Heart left ventricle (tissue), 16 donors: ENCODE data around the gene CHRM1. TPM values are rescaled to one million over a fixed set of nuclear protein-coding genes. Genes with fewer than 3 reads are reported as not detected.

Experiments used
- ATAC-seq, 4 donors: fragments of 200-7000 bp; cut with Tn5 transposase; one replicate each; pipeline ENCODE4 v1.9.1; 2020 to 2022; ENCODE audit warnings: moderate library complexity in 4 of 4, mild to moderate bottlenecking in 3 of 4, moderate number of reproducible peaks in 1 of 4
- DNase-seq, 5 donors: peaks; one replicate each; pipeline ENCODE4 v3.0.0-alpha.2; 2020
- H3K27ac ChIP-seq, 12 donors: fragments of 200-600 bp; sonication (generic) in 4 of 12; one replicate each; pipeline versions ENCODE4 v1.5.0 to v1.8.0; 2016 to 2022; ENCODE audit warnings: mild to moderate bottlenecking in 2 of 12
- H3K27me3 ChIP-seq, 9 donors: fragments of 200-600 bp; sonication (generic) in 2 of 9; one replicate each; pipeline versions ENCODE4 v1.5.1 to v1.8.0; 2016 to 2022; ENCODE audit warnings: mild to moderate bottlenecking in 3 of 9
- H3K36me3 ChIP-seq, 9 donors: fragments of 200-600 bp; sonication (generic) in 2 of 9; one replicate each; pipeline versions ENCODE4 v1.5.0 to v1.8.0; 2018 to 2022; ENCODE audit warnings: mild to moderate bottlenecking in 2 of 9
- H3K4me1 ChIP-seq, 12 donors: fragments of 200-600 bp; sonication (generic) in 4 of 12; one replicate each; pipeline versions ENCODE4 v1.5.0 to v1.8.0; 2016 to 2022; ENCODE audit warnings: mild to moderate bottlenecking in 3 of 12
- H3K4me3 ChIP-seq, 12 donors: fragments of 200-600 bp; sonication (generic) in 4 of 12; one replicate each; pipeline versions ENCODE4 v1.5.0 to v1.8.0; 2017 to 2022; ENCODE audit warnings: mild to moderate bottlenecking in 9 of 12, moderate library complexity in 4 of 12
- H3K9me3 ChIP-seq, 12 donors: fragments of 200-600 bp; sonication (generic) in 4 of 12; one replicate each; pipeline versions ENCODE4 v1.5.0 to v1.8.0; 2016 to 2022; ENCODE audit warnings: mild to moderate bottlenecking in 1 of 12
- CTCF ChIP-seq, 12 donors: fragments of 200-600 bp; sonication (generic) in 4 of 12; IDR thresholded peaks; one replicate each; pipeline versions ENCODE4 v1.5.0 to v1.8.0; 2018 to 2022; ENCODE audit warnings: antibody characterized with exemption in 12 of 12, mild to moderate bottlenecking in 5 of 12
- POLR2A ChIP-seq, 2 donors: fragments of 450-650 bp; IDR thresholded peaks; one replicate each; pipeline ENCODE4 v1.6.1; 2017; ENCODE audit warnings: antibody characterized with exemption in 2 of 2, mild to moderate bottlenecking in 2 of 2, moderate library complexity in 2 of 2
- WGBS, 4 donors: extraction: QIAGEN DNeasy Blood & Tissue Kit in 2 of 4; methylation state at CpG; one replicate each; pipeline versions ENCODE4 v1.1.5 to v1.1.7; 2013 to 2018; 5-methylcytosine and 5-hydroxymethylcytosine counted together
- intact Hi-C, 10 donors: fragments of 100-400 bp; cut with DNase I; formaldehyde crosslinking; loops; one replicate each; pipeline versions ENCODE4 v1.11.1 to v1.14.2; 2022
- polyA plus RNA-seq, 2 donors: library from polyadenylated mRNA; stranded (reverse); fragments of 200-250 nt; gene quantifications; one replicate each; pipeline ENCODE4 v1.2.3, GENCODE V29; 2013
- total RNA-seq, 9 donors: library from RNA; depleted of rRNA in 2 of 9; stranded (reverse); fragments of >200 nt in 2 of 9; fragmentation: NEBNext Ultra II Directional in 3 of 9; extraction: Animal tissue kit (Norgen Biotek cat#: 25700) in 3 of 9; gene quantifications; one replicate each; pipeline versions ENCODE4 v1.1.0 to v1.2.4, GENCODE V29; 2016 to 2023
- donor health status: ischemic (EF 13 %, LVEDD 7.1; RV severe dilation, severe dysfunction).
- donor health status: healthy with polysubstance abuse.
- donor health status: DM: no; HTN: yes; CAD: no.
- donor health status: DM: no; HTN: no; CAD: no.
- donor health status: ischemic (EF 25% LVEDD 6.9; RV normal size, moderate dysfunction).
- donor health status: ischemic (EF 25% LVEDD 5.7; RV mildly dilated, moderate dysfunction).
- donor health status: healthy.
- donor health status: DM: yes; HTN: yes; CAD: no.
- donor health status: ischemic (EF 35%, LVEDD 5.7; RV mildly dilated, moderate dysfunction).
- donor health status: nonischemic (EF 11% LVEDD 7.7; RV severe dilation, severe dysfunction).
- donor health status: DM: yes; HTN: yes; CAD: no.
- donor health status: PGD.
- donor health status: ischemic (EF 29% LVEDD 5.4; RV normal size, mild dysfunction).
- donor health status: nonischemic (EF 23%, LVEDD 6.1; RV moderate dilation, normal function).

Gene CHRM1
- total and polyA plus RNA-seq, 11 donors: 0.08 to 0.31 TPM; not detected in 9

GRCh38 chr11:62933750-62934495 lies 12.8 kb upstream of the CHRM1 start:
- ATAC-seq (peak in 1 of 4 donors; percentile 12), DNase-seq (no peak)
- H3K36me3 ChIP-seq: no peaks in the 10 kb centered on the region
- H3K4me3 ChIP-seq: no peak overlapping the region
- 88 to 94% (median 90%) methylated on average over 4 to 5 of the region's 5 CpGs for WGBS, 4 donors
- H3K9me3 ChIP-seq: no peaks in the 10 kb centered on the region
- intact Hi-C loops: no loop called here
- peaks cover 0 to 4% (median 0%) of the 10 kb centered on the region in 9 donors for H3K27me3 ChIP-seq
- no peaks in the 10 kb centered on the region for H3K4me1 ChIP-seq
- no peak overlapping the region for H3K27ac ChIP-seq
- no peak for TF ChIP-seq POLR2A (IDR thresholded peaks at IDR 0.05)
- TF ChIP-seq CTCF (IDR thresholded peaks at IDR 0.05): no peak

- Histone ChIP-seq H3K27ac (no peak overlapping the region), H3K9me3 (no peaks in the 10 kb centered on the region), H3K27me3 (peaks cover 0 to 11% (median 0%) of the 10 kb centered on the region in 9 donors), H3K36me3 (no peaks in the 10 kb centered on the region), H3K4me3 (no peak overlapping the region), H3K4me1 (no peaks in the 10 kb centered on the region)
- WGBS, 4 donors: 84 to 89% (median 87%) methylated on average over 13 of the region's 13 CpGs
- ATAC-seq (no peak), DNase-seq (no peak)
- intact Hi-C loops: no loop called here
- TF ChIP-seq POLR2A (IDR thresholded peaks at IDR 0.05): no peak
- no peak for TF ChIP-seq CTCF (IDR thresholded peaks at IDR 0.05)
Observed at GRCh38 chr11:62933285-62933684, 12.1 kb upstream of the CHRM1 start.

- DNase-seq: no peak
- Histone ChIP-seq H3K27me3 (peaks cover 4 to 27% (median 9%) of the 10 kb centered on the region in 9 donors), H3K36me3 (no peaks in the 10 kb centered on the region), H3K4me3 (no peak overlapping the region), H3K4me1 (peaks cover 0 to 6% (median 2%) of the 10 kb centered on the region in 12 donors), H3K27ac (no peak overlapping the region), H3K9me3 (no peaks in the 10 kb centered on the region)
- TF ChIP-seq CTCF (IDR thresholded peaks at IDR 0.05) (no peak), POLR2A (IDR thresholded peaks at IDR 0.05) (no peak)
- ATAC-seq: no peak
- WGBS, 4 donors: 68 to 73% (median 70%) methylated on average over 8 of the region's 8 CpGs
- intact Hi-C loops: no loop called here
Observed at GRCh38 chr11:62931499-62932278, 10.5 kb upstream of the CHRM1 start.

GRCh38 chr11:62930666-62931065 lies 9.5 kb upstream of the CHRM1 start:
- intact Hi-C loops: no loop called here
- no peak for ATAC-seq
- Histone ChIP-seq H3K27ac (no peak overlapping the region), H3K4me1 (peaks cover 3 to 17% (median 11%) of the 10 kb centered on the region in 12 donors), H3K36me3 (no peaks in the 10 kb centered on the region), H3K9me3 (no peaks in the 10 kb centered on the region), H3K4me3 (no peak overlapping the region), H3K27me3 (peaks cover 6 to 37% (median 17%) of the 10 kb centered on the region in 9 donors)
- TF ChIP-seq CTCF (IDR thresholded peaks at IDR 0.05) (no peak), POLR2A (IDR thresholded peaks at IDR 0.05) (no peak)
- DNase-seq: no peak
- 47 to 70% (median 64%) methylated on average over 1 of the region's 1 CpG for WGBS, 4 donors
